Thyroid gland (tissue), 4 donors: ENCODE results near the gene ADAMTSL3. TPM values are rescaled to one million over a fixed set of nuclear protein-coding genes. Genes with fewer than 3 reads are reported as not detected.

ENCODE experiments used
- DNase-seq, 2 donors: peaks; one replicate each; pipeline ENCODE4 v3.0.0-alpha.2; 2019
- H3K27ac ChIP-seq, 3 donors: fragments of 200-600 bp; sonication (generic); 1 replicate in 2 of 3; 2 replicates in 1 of 3; pipeline ENCODE4 v1.5.1; 2016 to 2019; ENCODE audit warnings: mild to moderate bottlenecking in 1 of 3, moderate library complexity in 1 of 3
- H3K27me3 ChIP-seq: fragments of 200-600 bp; sonication (generic); one replicate; pipeline ENCODE4 v1.5.1; 2019
- H3K36me3 ChIP-seq, 2 donors: fragments of 200-600 bp; sonication (generic); one replicate each; pipeline ENCODE4 v1.5.1; 2016 to 2019
- H3K4me1 ChIP-seq, 2 donors: fragments of 200-600 bp; sonication (generic); one replicate each; pipeline ENCODE4 v1.5.1; 2017 to 2019
- H3K4me3 ChIP-seq, 3 donors: fragments of 200-600 bp; sonication (generic); replicated peaks in 1 of 3; 1 replicate in 2 of 3; 2 replicates in 1 of 3; pipeline ENCODE4 v1.5.1; 2016; ENCODE audit warnings: mild to moderate bottlenecking in 1 of 3
- H3K9me3 ChIP-seq: fragments of 200-600 bp; sonication (generic); one replicate; pipeline ENCODE4 v1.5.1; 2017
- CTCF ChIP-seq, 6 experiments: fragments of 200-600 bp in 3 of 6; fragments of 450-650 bp in 3 of 6; sonication (generic) in 3 of 6; IDR thresholded peaks; one replicate each; pipeline ENCODE4 v1.5.1; 2016 to 2019; ENCODE audit warnings: antibody characterized with exemption in 6 of 6, mild to moderate bottlenecking in 2 of 6, inconsistent platforms in 1 of 6, moderate library complexity in 1 of 6
- POLR2A ChIP-seq, 2 donors: fragments of 450-650 bp; IDR thresholded peaks; one replicate each; pipeline ENCODE4 v1.6.1; 2017; ENCODE audit warnings: antibody characterized with exemption in 2 of 2, mild to moderate bottlenecking in 2 of 2, moderate library complexity in 1 of 2
- WGBS, 2 donors: methylation state at CpG; one replicate each; pipeline ENCODE4 v1.1.5; 2017; 5-methylcytosine and 5-hydroxymethylcytosine counted together
- intact Hi-C: fragments of 100-400 bp; cut with DNase I; formaldehyde crosslinking; loops from one replicate; pipeline ENCODE4 v1.15.1; 2023
- total RNA-seq, 4 donors: library from RNA; depleted of rRNA; stranded (reverse); fragments of >200 nt; gene quantifications; one replicate each; pipeline ENCODE4 v1.2.3, GENCODE V29; 2016

The ADAMTSL3 gene
- total RNA-seq, 4 donors from 2014 or later = 5.5 to 14.8 (median 6.5) TPM

- Histone ChIP-seq H3K27me3 (no peaks in the 10 kb centered on the region), H3K36me3 (no peaks in the 10 kb centered on the region), H3K9me3 (no peaks in the 10 kb centered on the region), H3K4me1 (peaks cover 0 to 13% of the 10 kb centered on the region in 2 donors), H3K4me3 (no peak overlapping the region), H3K27ac (peak overlapping the region in 1 of 3 donors; percentile 30)
- DNase-seq = no peak
- WGBS, 2 donors = 63 to 76% methylated on average over 3 of the region's 3 CpGs
- intact Hi-C loops = no loop called here
- no peak for TF ChIP-seq CTCF (IDR thresholded peaks at IDR 0.05)
- TF ChIP-seq POLR2A (IDR thresholded peaks at IDR 0.05) = no peak
Observed at GRCh38 chr15:83889995-83890394, 236.1 kb downstream of the ADAMTSL3 start.

- WGBS, 2 donors = 40 to 49% methylated on average over 1 of the region's 1 CpG
- DNase-seq = peak in 1 of 2 donors; percentile 1
- peak overlapping the region in 1 of 3 donors; percentile 30 for H3K27ac ChIP-seq
Observed at GRCh38 chr15:83890587-83890986, 236.7 kb downstream of the ADAMTSL3 start.

GRCh38 chr15:83892498-83892897 is 238.6 kb downstream of the ADAMTSL3 start:
- 89% methylated on average over 4 of the region's 4 CpGs for WGBS, 2 donors
- intact Hi-C loops = no loop called here
- no peaks in the 10 kb centered on the region for H3K27me3 ChIP-seq
- H3K4me1 ChIP-seq = peaks cover 0 to 13% of the 10 kb centered on the region in 2 donors
- H3K4me3 ChIP-seq = no peak overlapping the region
- no peaks in the 10 kb centered on the region for H3K9me3 ChIP-seq
- TF ChIP-seq POLR2A (IDR thresholded peaks at IDR 0.05) (no peak), CTCF (IDR thresholded peaks at IDR 0.05) (no peak)
- no peak overlapping the region for H3K27ac ChIP-seq
- no peaks in the 10 kb centered on the region for H3K36me3 ChIP-seq
- no peak for DNase-seq

More at GRCh38 chr15:83890587-83890986, 236.7 kb downstream of the ADAMTSL3 start:
- H3K4me1 ChIP-seq = peaks cover 0 to 13% of the 10 kb centered on the region in 2 donors
- H3K27me3 ChIP-seq = no peaks in the 10 kb centered on the region
- intact Hi-C loops = no loop called here
- no peaks in the 10 kb centered on the region for H3K36me3 ChIP-seq
- no peak overlapping the region for H3K4me3 ChIP-seq
- TF ChIP-seq CTCF (IDR thresholded peaks at IDR 0.05) (no peak), POLR2A (IDR thresholded peaks at IDR 0.05) (no peak)
- H3K9me3 ChIP-seq = no peaks in the 10 kb centered on the region

- intact Hi-C loops = no loop called here
- Histone ChIP-seq H3K27ac (no peak overlapping the region), H3K36me3 (no peaks in the 10 kb centered on the region), H3K27me3 (no peaks in the 10 kb centered on the region), H3K9me3 (no peaks in the 10 kb centered on the region), H3K4me3 (no peak overlapping the region), H3K4me1 (peaks cover 0 to 13% of the 10 kb centered on the region in 2 donors)
- no peak for DNase-seq
- WGBS, 2 donors = 88 to 93% methylated on average over 3 of the region's 3 CpGs
- no peak for TF ChIP-seq POLR2A (IDR thresholded peaks at IDR 0.05)
- no peak for TF ChIP-seq CTCF (IDR thresholded peaks at IDR 0.05)
Observed at GRCh38 chr15:83893308-83893707, 239.4 kb downstream of the ADAMTSL3 start.

- H3K4me1 ChIP-seq = no peaks in the 10 kb centered on the region
- TF ChIP-seq CTCF (IDR thresholded peaks at IDR 0.05) (no peak), POLR2A (IDR thresholded peaks at IDR 0.05) (no peak)
- no peak overlapping the region for H3K27ac ChIP-seq
- no peaks in the 10 kb centered on the region for H3K36me3 ChIP-seq
- WGBS, 2 donors = 95 to 97% methylated on average over 2 of the region's 2 CpGs
- no peak for DNase-seq
- H3K27me3 ChIP-seq = no peaks in the 10 kb centered on the region
- intact Hi-C loops = no loop called here
- no peaks in the 10 kb centered on the region for H3K9me3 ChIP-seq
- H3K4me3 ChIP-seq = no peak overlapping the region
Observed at GRCh38 chr15:83897037-83897436, 243.1 kb downstream of the ADAMTSL3 start.
